Measurements from ENCODE around the gene KLHL21. TPM values are rescaled to one million over a fixed set of nuclear protein-coding genes. Genes with fewer than 3 reads are reported as not detected.

Gene KLHL21
- total RNA-seq, 1 donor from 2014 or later = 18.8 TPM

DNA sequence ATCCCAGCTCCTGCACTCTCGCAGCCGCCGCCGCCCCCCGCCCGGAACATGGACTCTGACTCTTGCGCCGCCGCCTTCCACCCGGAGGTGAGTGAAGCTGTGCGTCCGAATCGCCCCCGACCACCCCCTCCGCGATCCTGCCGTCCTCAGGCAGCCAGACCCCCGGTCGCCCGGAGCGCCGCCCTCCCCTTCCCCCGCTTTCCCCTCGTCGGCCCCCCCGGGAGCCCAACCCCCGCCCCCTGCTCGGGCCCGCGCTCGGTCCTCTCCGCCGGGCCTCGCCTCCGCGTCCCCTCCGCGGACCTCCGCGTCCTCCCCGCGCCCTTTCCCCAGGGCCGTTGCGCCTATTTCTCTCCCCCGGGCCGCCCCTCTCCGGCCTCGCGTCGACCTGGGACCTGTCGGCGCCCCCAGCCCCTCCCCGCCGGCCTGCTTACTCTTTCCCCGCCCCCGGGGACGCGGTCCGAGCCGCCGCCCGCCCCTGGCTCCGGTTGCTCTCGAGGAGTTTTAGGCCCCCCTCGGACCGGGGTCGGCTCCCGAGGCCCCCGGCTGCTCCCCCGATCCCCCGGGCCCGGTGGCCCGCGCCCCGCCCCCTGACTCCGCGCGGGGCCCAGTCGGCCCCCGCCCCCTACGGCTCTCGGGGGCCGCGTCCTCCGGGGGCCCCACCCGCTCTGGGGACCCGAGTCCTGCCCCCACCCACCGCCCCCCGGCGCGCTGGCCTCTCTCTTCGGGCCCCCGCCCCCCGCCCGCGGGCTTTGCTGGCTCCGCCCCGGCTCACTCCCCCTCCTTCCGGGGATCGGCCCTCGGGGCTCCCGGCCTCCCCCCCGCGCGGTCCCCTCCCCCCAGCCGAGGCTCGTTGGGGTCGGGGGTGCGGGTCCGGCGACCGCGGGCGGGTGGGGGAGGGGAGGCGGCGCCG, 11.6 kb upstream of the KLHL21 start:
- Mint-ChIP-seq H3K27ac (ENCODE audit: unreplicated experiment) (no peak overlapping the region), H3K4me1 (peaks cover 35% of the 10 kb centered on the region), H3K27me3 (ENCODE audit: low read depth) (no peaks in the 10 kb centered on the region), H3K4me3 (peak overlapping the region; percentile 74), H3K36me3 (ENCODE audit: low read depth) (no peaks in the 10 kb centered on the region), H3K9me3 (no peaks in the 10 kb centered on the region)
- TF ChIP-seq, protein P1, sequence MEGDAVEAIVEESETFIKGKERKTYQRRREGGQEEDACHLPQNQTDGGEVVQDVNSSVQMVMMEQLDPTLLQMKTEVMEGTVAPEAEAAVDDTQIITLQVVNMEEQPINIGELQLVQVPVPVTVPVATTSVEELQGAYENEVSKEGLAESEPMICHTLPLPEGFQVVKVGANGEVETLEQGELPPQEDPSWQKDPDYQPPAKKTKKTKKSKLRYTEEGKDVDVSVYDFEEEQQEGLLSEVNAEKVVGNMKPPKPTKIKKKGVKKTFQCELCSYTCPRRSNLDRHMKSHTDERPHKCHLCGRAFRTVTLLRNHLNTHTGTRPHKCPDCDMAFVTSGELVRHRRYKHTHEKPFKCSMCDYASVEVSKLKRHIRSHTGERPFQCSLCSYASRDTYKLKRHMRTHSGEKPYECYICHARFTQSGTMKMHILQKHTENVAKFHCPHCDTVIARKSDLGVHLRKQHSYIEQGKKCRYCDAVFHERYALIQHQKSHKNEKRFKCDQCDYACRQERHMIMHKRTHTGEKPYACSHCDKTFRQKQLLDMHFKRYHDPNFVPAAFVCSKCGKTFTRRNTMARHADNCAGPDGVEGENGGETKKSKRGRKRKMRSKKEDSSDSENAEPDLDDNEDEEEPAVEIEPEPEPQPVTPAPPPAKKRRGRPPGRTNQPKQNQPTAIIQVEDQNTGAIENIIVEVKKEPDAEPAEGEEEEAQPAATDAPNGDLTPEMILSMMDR (conservative IDR thresholded peaks at IDR 0.05) = no peak
- DNase-seq (ENCODE audit: low read depth, low spot score) = peak; percentile 39

DNA sequence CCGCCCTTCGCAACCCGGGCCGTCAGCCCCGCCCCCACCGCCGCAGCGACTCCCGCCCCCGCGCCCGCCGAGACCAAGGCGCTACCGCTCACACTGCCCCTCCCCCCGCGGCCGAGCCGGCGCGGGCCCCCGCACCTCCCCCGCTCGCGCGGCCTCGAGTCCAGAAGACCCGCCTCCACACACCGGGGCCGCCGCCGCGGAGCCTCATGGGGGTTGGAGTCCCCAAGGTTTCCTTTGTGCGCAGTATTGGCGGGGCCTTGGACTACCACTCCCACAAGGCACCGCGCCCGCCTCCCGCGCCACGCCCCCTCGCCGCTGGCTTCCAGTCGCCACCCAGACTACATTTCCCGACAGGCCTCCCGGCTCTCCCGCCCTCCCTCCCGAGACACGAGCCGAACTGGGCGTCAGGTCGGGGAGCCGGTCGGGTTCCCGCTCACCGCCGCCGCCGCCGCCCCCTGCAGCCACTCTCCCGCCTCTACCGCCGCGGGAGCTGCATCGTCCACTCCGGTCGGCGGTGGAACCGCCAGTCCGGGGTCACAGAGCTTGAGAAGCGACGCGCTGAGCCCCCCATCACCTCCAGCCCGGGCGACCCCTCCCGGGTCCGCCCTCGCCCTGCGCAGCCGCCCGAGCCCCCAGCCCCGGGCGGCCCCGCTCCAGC, 10.8 kb upstream of the KLHL21 start, which contains the start of gene PHF13:
PHF13 (plus strand) TSS at position 371 of the 658 bp plus-strand sequence. CDS start 336 bp downstream, outside the sequence.
- TF ChIP-seq, protein P1 (conservative IDR thresholded peaks at IDR 0.05) = no peak
- Mint-ChIP-seq H3K27ac (ENCODE audit: unreplicated experiment) (peak within 1 kb of the TSS; percentile 72), H3K4me3 (peak within 1 kb of the TSS; percentile 95), H3K36me3 (ENCODE audit: low read depth) (no peaks in the 10 kb centered on the region), H3K4me1 (peaks cover 35% of the 10 kb centered on the region), H3K27me3 (ENCODE audit: low read depth) (no peaks in the 10 kb centered on the region), H3K9me3 (no peaks in the 10 kb centered on the region)
- DNase-seq (ENCODE audit: low read depth, low spot score) = peak; percentile 100

DNA sequence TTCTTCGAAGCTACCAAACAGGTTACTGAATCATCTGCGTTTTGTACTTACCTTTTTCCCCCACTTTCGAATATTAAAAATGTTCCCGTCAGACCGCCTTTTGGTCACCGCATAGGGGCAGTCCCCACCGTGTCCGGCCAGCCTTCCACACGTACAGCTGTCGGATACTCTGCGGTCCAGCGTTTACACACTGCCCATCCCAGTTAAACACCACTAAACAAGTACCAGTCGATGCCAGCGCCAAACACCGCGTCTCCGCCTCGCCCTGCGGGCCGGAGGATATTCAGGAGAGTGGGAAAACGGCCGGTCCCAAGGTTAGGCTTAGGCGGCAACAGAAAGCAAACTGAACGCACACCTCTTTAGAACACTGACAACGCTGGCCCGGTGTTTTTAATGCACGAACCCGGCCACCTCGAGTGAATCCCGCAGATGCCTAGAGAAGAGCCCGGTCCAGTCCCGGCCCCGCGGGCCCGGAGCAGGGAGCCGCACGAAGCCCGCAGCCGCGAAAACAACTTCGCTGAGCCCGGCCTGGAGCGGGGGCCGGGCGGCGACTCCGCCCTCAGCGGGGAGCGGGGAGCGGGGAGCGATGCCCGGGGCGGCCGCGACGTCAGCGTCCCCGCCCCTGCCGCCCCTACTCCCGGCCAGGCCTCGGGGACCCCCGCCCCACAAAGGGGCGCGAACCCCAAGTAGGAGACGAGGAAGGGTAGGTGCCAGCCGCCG, 10.1 kb upstream of the KLHL21 start:
- H3K4me1 Mint-ChIP-seq = peaks cover 35% of the 10 kb centered on the region
- H3K4me3 Mint-ChIP-seq = peak overlapping the region; percentile 94
- TF ChIP-seq, protein P1 (conservative IDR thresholded peaks at IDR 0.05) = no peak
- peak; percentile 37 for DNase-seq (ENCODE audit: low read depth, low spot score)
- H3K9me3 Mint-ChIP-seq = no peaks in the 10 kb centered on the region
- H3K36me3 Mint-ChIP-seq (ENCODE audit: low read depth) = no peaks in the 10 kb centered on the region
- H3K27ac Mint-ChIP-seq (ENCODE audit: unreplicated experiment) = peak overlapping the region; percentile 72
- H3K27me3 Mint-ChIP-seq (ENCODE audit: low read depth) = no peaks in the 10 kb centered on the region

DNA sequence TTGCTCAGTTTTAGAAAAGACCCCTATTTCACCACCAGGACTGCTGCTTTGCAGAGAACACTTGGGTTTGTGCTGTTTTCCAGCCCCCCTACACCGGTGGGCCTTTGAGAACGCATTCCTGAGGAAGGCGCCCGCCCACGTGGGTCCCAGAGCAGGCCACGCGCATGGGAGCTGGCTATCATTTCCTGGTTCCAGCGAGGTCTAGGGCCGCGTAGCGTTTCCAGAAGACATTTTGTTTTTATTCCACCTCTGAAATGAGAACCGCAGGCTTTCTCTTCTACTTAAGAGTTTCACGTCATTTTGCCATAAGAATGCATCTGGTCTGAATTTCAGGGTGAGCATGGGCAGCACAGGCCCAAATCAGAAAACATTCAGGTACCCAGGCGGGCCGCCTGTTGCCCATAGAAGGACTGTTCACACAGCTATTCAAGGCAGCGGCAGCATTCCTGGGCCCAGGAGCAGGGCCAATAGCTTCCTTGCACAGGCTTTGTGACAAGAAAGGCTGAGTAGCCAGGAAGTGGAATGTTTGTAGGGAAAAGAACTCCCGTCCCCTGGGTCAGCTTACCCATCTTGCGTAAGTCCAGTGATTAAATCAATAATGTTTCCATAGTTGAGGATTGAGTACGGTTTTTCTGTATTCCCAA, 1.4 kb upstream of the KLHL21 start:
- H3K36me3 Mint-ChIP-seq (ENCODE audit: low read depth) = no peaks in the 10 kb centered on the region
- DNase-seq (ENCODE audit: low read depth, low spot score) = no peak
- peak overlapping the region; percentile 98 for H3K27ac Mint-ChIP-seq (ENCODE audit: unreplicated experiment)
- peak overlapping the region; percentile 89 for H3K4me3 Mint-ChIP-seq
- no peaks in the 10 kb centered on the region for H3K9me3 Mint-ChIP-seq
- TF ChIP-seq, protein P1 (conservative IDR thresholded peaks at IDR 0.05) = peak; percentile 48
- H3K4me1 Mint-ChIP-seq = peaks cover 35% of the 10 kb centered on the region
- peaks cover 3% of the 10 kb centered on the region for H3K27me3 Mint-ChIP-seq (ENCODE audit: low read depth)

Data from neural crest cell (in vitro differentiated cells).